HL-60/S4 (cell line): ENCODE results near the gene SLX9.

Source experiments
- in situ Hi-C: fragments of 300-500 bp; cut with MboI; formaldehyde crosslinking; loops from 2 replicates; pipeline ENCODE4 v1.14.3; 2022; ENCODE audit warnings: low sequenced_read_pairs

Gene SLX9

DNA sequence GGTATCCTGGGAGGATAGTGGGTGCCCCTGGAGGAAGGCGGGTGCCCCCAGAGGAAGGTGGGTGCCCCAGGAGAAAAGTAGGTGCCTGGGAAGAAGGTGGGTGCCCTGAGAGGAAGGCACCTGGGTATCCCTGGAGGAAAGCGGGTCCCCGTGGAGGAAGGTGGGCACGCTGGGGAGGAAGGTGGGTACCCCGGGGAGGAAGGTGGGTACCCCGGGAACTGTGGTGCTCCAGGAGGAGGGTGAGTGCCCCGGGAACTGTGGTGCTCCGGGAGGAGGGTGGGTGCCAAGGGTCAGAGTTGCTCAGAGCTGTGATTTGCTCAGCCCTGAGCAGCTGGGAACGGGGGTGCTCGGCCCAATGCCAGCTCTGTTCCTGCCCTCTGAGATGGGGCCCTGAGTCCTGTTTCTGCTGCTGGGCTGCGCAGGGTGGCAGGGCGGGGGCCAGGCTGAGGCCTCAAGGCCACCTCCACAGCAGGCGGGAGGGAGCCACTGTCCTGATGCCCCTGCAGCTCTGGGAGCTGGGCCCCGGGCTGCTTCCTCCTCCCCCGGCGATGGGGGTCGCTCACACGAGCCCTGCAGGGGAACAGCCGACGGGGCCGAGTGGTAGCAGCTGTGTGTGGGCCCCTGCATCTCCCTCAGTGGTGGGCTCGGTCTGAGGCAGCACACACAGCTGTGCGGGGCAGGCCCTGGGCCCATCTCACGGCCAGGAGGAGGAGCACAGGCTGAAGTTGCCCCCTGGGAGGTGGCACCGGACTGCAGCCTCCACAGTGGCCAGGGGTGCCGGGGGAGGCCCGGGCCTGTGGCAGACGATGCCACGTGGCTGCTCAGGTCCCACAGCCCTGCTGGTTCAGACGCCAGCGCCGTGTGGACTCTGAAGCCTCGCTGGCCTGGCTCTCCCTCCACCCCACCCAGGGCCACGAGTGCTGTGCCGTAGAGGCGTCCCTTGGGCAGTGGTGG lies 57.4 kb downstream of the SLX9 start:
- in situ Hi-C loops: no loop called here

DNA sequence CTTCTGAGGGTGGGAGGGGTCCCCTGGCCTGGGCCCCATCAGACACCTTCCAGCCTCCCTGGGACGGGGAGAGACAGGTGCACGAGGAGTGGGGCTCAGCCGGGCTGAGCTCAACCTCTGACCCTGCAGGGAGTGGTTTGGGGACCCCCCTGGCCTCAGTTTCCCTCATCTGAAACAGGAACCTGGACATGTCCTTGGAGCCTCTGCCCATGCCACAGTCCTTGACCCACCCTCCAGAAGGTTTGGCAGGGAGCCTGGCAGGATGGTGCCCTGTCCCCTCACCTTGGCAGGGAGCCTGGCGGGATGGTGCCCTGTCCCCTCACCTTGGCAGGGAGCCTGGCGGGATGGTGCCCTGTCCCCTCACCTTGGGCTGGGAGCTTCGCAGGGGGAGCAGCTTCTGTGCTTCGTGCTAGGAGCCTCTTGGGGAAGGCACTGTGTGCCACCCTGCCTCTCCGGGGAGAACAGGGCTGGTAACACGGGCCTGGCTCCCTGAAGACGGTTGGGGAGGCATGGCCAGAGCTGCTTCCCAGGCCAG lies 58.3 kb downstream of the SLX9 start:
- in situ Hi-C loops: no loop called here

DNA sequence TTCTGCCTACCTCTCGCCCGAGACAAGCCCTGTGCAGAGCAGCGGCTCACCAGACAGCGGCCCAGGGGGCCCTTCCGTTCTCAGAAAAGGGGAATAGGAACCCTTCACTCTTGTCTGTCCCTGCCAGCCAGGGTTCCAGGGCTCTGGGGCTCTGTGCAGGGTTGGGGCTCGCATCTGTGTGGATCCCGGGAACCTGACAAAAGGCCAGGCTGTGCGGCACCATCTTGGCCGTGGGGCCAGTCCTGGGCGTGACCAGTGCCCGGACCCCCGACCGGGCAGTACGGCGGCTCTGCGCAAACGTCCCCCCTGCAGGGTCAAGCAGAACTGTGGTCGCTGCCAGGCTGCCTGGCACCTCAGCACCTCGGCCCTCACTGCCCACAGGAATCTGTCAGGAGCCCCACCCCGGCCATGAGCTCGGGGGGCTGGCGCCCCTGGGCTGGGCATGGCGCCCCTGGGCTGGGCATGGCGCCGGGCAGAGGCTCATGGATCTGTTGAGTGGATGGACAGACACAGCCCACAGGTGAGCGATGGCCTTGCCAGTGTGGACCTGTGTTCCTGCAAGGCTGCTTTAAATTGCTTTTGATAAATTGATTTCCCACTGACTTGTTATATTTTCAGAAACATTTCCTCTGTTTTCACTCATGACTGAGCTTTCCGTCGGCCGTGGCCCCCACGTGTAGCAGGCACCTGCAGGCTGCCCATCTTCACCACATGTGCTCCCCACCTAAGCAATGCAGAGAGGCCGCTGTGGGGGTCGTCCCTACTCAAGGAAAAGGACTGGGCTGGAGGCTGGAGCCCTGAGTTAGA lies 59.0 kb downstream of the SLX9 start:
- in situ Hi-C loops: no loop called here

GRCh38 chr21:44999428-44999971 lies 59.7 kb downstream of the SLX9 start:
- in situ Hi-C loops: no loop called here

- in situ Hi-C loops: no loop called here
Measured at GRCh38 chr21:44999972-45000636, 60.3 kb downstream of the SLX9 start.

- in situ Hi-C loops: no loop called here
Measured at GRCh38 chr21:45000637-45001133, 60.9 kb downstream of the SLX9 start.

DNA sequence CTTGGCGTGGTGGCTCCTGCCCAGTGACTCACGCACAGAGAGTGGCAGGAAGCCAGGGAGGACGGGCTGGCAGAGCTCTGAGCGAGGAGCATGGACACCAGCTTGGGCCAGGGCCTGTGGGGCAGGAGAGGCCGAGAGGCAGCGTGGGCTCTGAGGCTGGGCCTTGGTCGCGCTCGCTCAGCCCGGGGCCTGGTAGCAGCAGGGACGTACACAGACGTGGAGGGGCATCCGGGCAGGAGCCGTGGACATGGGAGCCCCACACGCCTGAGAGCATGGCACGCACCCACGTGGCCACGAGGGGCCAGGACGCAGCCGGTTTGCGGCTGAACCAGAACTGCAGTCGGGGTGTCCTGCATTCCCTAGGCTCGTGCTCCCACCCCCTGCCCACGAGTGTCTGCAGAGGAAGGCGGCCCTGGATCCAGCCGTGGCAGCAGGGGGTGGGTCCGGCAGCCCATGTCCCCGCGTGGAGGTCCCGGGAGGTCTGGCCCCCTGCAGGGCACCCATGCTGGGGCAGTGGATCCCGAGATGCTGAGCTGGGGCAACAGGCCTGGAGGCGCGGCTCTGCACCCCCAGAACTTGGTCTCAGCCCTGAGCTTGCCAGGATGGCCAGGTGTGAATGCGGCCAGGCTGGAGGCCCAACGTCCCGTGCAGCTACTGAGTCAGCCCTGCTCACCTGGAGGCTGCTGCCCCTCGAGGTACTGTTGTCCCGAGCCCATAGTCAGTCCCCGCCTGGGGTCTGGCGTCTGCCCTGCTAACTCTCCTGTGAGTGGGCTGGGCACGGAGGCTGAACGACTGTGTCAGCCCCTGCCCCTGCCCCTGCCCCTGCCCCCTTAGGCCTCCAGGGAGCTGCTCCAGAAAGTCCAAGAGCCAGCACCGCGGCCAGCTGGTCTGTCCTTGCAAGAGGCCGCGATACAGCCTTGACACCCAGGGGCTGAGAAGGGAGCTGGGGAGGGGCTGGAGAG lies 61.6 kb downstream of the SLX9 start:
- in situ Hi-C loops: no loop called here

- in situ Hi-C loops: no loop called here
Measured at GRCh38 chr21:45002381-45003204, 62.8 kb downstream of the SLX9 start.

GRCh38 chr21:45003331-45004058 lies 63.7 kb downstream of the SLX9 start:
- in situ Hi-C loops: no loop called here

DNA sequence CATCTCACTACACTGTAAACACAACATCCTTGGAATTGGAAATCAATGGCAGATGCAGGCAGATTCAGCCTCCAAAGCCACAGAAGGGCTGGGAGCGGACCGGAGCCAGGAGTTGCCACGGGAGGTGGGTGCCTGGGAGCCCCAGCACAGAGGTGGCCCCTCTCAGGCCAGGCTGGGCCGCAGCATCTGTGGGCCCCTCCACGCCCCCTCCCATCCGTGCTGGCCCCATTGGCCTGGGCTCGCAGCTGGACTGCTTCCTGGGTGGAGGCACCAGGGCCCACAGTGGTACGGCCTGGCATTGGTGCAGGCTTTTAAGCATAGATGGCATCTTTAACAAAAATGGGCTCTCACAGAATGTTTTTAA lies 64.2 kb downstream of the SLX9 start:
- in situ Hi-C loops: no loop called here

GRCh38 chr21:45004481-45005247 lies 64.8 kb downstream of the SLX9 start:
- in situ Hi-C loops: no loop called here

DNA sequence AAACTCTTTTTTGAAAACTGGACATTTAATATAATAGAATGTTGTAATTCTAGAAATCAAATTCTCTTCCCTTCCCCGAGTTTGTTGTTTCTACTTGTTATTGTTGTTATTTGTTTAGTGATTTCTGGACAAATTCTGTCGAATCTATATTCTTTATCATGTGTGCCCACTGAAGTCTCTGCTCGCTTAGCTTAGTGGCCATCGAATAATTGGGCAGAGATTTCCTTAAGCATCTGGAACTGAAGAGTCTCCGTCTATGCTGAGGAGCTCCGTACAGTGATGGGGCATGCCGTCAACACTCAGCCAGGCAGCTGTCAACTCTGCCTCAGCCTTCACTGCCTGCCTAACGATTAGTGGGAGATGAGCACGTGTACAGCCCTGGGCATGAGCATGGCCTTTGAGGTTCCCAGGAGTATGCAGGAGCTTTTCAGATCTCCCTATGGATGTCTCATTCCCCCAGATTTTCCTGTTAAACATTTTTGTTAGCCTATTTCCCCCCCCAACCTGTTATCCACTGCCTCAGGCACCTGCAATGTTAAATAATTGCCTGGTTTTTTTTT lies 66.8 kb downstream of the SLX9 start:
- in situ Hi-C loops: no loop called here

DNA sequence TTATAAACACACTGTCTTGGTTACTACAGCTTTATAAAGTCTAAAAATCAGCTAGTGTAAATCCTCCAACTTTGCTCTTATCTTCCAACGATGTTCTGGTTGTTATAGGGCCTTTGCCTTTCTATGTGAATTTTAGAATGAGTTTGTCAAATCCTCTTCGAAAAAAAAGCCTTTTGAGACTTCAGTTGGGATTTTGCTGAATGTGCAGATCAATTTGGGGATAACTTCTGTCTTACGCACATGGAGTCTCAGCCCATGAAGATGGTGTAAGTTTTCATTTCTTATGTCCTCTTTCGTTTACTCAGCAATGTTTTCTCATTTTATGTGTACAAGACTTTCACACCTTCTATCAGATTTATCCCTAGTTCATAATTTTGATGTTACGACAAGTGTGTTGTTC lies 69.8 kb downstream of the SLX9 start:
- in situ Hi-C loops: no loop called here

DNA sequence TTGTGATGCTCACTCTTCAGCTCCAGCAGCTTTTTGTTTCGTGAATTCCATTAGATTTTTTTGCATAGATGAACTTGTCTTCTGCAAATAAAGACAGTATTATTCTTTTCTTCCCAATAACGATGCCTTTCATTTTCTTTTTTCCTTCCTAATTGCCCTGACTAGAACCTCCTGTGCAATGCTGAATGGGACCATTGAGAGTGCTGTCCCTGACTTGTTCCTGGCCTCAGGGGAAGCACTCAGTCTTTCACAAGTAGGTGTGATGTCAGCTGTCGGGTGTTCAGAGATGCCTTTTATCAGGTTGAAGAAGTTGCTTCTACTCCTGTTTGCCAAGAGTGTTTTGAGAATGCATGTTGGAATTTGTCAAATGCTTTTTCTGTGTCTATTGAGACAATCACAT lies 70.3 kb downstream of the SLX9 start:
- in situ Hi-C loops: no loop called here

GRCh38 chr21:45010860-45011259 lies 71.0 kb downstream of the SLX9 start:
- in situ Hi-C loops: no loop called here

GRCh38 chr21:45011426-45011825 lies 71.6 kb downstream of the SLX9 start:
- in situ Hi-C loops: no loop called here
